K562 (cell line): Measurements from ENCODE around the gene ZNF668. TPM values are rescaled to one million over a fixed set of nuclear protein-coding genes. Genes with fewer than 3 reads are reported as not detected.

Experiments used
- CBFA2T2 ChIP-seq: fragments of 450-650 bp; conservative IDR thresholded peaks from 2 replicates; pipeline ENCODE4 v1.6.1; 2017; ENCODE audit warnings: mild to moderate bottlenecking
- HMBOX1 ChIP-seq: sonication (generic); IDR thresholded peaks from 2 replicates; pipeline ENCODE4 v1.6.1; 2016
- KDM1A ChIP-seq, 2 experiments: fragments of 450-650 bp; IDR thresholded peaks; 2 replicates each; pipeline ENCODE4 v1.6.1; 2016; ENCODE audit warnings: mild to moderate bottlenecking in 2 of 2
- MIER1 ChIP-seq: fragments of 450-650 bp; IDR thresholded peaks from 2 replicates; pipeline ENCODE4 v1.6.1; 2016; ENCODE audit warnings: antibody characterized with exemption, mild to moderate bottlenecking, low read depth
- NR2F6 ChIP-seq: fragments of 450-650 bp; formaldehyde crosslinking; IDR thresholded peaks from 2 replicates; pipeline ENCODE4 v1.4.0; 2020; ENCODE audit warnings: mild to moderate bottlenecking
- PTTG1 ChIP-seq: fragments of 450-650 bp; IDR thresholded peaks from 2 replicates; pipeline ENCODE4 v1.6.1; 2016; ENCODE audit warnings: low read depth, mild to moderate bottlenecking, missing genetic modification characterization, missing compliant biosample characterization
- SIN3B ChIP-seq: fragments of 450-650 bp; IDR thresholded peaks from 2 replicates; pipeline ENCODE4 v1.6.1; 2017; ENCODE audit warnings: low read depth, mild to moderate bottlenecking, moderate library complexity
- TRIM28 ChIP-seq: fragments of 450-650 bp; IDR thresholded peaks from 2 replicates; pipeline ENCODE4 v1.6.1; 2017
- ZBTB17 ChIP-seq: fragments of 450-650 bp; formaldehyde crosslinking; IDR thresholded peaks from 2 replicates; pipeline ENCODE4 v1.4.0; 2020; ENCODE audit warnings: mild to moderate bottlenecking
- ZFP36 ChIP-seq: fragments of 150-350 bp; IDR thresholded peaks from 2 replicates; pipeline ENCODE4 v1.6.1; 2018; ENCODE audit warnings: low read length, low read depth; ENCODE audit not compliant: partially characterized antibody
- ZNF143 ChIP-seq: sonication (generic); formaldehyde crosslinking; IDR thresholded peaks from 2 replicates; pipeline ENCODE4 v1.9.0; 2022; ENCODE audit warnings: mild to moderate bottlenecking, missing genetic modification reagents
- ZNF518B ChIP-seq: fragments of 250-450 bp; sonication (Bioruptor Pico); IDR thresholded peaks from 2 replicates; pipeline ENCODE4 v1.5.0; 2021; ENCODE audit warnings: mild to moderate bottlenecking, moderate library complexity
- polyA plus RNA-seq, 8 experiments: library from polyadenylated mRNA; depleted of rRNA in 4 of 8; stranded (reverse) in 5 of 8; unstranded in 3 of 8; fragments of >200 nt; fragmentation: Nextera tagmentation in 2 of 8; fragmentation: Illumina TruSeq in 1 of 8; extraction: Ambion mirVana in 2 of 8; extraction: Trizol in 1 of 8; gene quantifications; 2 replicates each; pipeline versions ENCODE4 v1.2.1 to v1.2.3, GENCODE V29; 2011 to 2014; ENCODE audit warnings: inconsistent platforms in 1 of 8, missing spikeins in 1 of 8
- total RNA-seq, 7 experiments: library from RNA; depleted of rRNA in 6 of 7; stranded (reverse); fragments of >200 nt in 6 of 7; fragmentation: Illumina TruSeq in 2 of 7; extraction: Trizol in 2 of 7; gene quantifications; 2 replicates each; pipeline versions ENCODE4 v1.2.1 to v1.2.3, GENCODE V29; 2011 to 2021; ENCODE audit warnings: low replicate concordance in 1 of 7
- TF ChIP-seq, protein P1 (sequence below): fragments of 250-450 bp; sonication (Bioruptor Pico); IDR thresholded peaks from 2 replicates; pipeline ENCODE4 v1.4.0; 2020
- TF ChIP-seq, protein P2 (sequence below): IDR thresholded peaks from 2 replicates; pipeline ENCODE4 v1.6.1; 2011; ENCODE audit warnings: borderline replicate concordance, low read depth, mild to moderate bottlenecking, moderate library complexity, low read length; ENCODE audit not compliant: insufficient read depth, poor library complexity, severe bottlenecking
- TF ChIP-seq, protein P3 (sequence below): sonication (generic); formaldehyde crosslinking; IDR thresholded peaks from 2 replicates; pipeline ENCODE4 v1.8.0; 2022; ENCODE audit warnings: missing genetic modification reagents, mild to moderate bottlenecking, borderline replicate concordance
- TF ChIP-seq, protein P4 (sequence below): IDR thresholded peaks from 2 replicates; pipeline ENCODE4 v1.6.1; 2011; ENCODE audit not compliant: insufficient read length; ENCODE audit errors: extremely low read depth

ZNF668 gene
- total and polyA plus RNA-seq, 9 of the 15 experiments (the other 6 are each of a cell fraction or from before 2014, with no cell fraction given): 0.04 to 15.3 (median 3.8) TPM; not detected in 1

GRCh38 chr16:31094424-31095120, 20.5 kb upstream of the ZNF668 start, which contains the start of gene VKORC1 (continued):
- TF ChIP-seq, protein P1, sequence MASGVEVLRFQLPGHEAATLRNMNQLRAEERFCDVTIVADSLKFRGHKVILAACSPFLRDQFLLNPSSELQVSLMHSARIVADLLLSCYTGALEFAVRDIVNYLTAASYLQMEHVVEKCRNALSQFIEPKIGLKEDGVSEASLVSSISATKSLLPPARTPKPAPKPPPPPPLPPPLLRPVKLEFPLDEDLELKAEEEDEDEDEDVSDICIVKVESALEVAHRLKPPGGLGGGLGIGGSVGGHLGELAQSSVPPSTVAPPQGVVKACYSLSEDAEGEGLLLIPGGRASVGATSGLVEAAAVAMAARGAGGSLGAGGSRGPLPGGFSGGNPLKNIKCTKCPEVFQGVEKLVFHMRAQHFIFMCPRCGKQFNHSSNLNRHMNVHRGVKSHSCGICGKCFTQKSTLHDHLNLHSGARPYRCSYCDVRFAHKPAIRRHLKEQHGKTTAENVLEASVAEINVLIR (CRISPR knock-in tag): no peak
- TF ChIP-seq ZNF518B (CRISPR knock-in tag) (no peak), ZNF143 (CRISPR knock-in tag) (peak; percentile 94), HMBOX1 (peak; percentile 99), KDM1A (IDR thresholded peaks at IDR 0.05) (no peak), SIN3B (peak; percentile 33; the same call in 1 of the 2 replicates), TRIM28 (peak; percentile 56; the same call in 1 of the 2 replicates), NR2F6 (CRISPR knock-in tag) (no peak), MIER1 (no peak), PTTG1 (tag) (no peak), ZFP36 (no peak), ZBTB17 (no peak), CBFA2T2 (no peak)
- TF ChIP-seq, protein P2, sequence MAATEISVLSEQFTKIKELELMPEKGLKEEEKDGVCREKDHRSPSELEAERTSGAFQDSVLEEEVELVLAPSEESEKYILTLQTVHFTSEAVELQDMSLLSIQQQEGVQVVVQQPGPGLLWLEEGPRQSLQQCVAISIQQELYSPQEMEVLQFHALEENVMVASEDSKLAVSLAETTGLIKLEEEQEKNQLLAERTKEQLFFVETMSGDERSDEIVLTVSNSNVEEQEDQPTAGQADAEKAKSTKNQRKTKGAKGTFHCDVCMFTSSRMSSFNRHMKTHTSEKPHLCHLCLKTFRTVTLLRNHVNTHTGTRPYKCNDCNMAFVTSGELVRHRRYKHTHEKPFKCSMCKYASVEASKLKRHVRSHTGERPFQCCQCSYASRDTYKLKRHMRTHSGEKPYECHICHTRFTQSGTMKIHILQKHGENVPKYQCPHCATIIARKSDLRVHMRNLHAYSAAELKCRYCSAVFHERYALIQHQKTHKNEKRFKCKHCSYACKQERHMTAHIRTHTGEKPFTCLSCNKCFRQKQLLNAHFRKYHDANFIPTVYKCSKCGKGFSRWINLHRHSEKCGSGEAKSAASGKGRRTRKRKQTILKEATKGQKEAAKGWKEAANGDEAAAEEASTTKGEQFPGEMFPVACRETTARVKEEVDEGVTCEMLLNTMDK: no peak
- TF ChIP-seq, protein P3, sequence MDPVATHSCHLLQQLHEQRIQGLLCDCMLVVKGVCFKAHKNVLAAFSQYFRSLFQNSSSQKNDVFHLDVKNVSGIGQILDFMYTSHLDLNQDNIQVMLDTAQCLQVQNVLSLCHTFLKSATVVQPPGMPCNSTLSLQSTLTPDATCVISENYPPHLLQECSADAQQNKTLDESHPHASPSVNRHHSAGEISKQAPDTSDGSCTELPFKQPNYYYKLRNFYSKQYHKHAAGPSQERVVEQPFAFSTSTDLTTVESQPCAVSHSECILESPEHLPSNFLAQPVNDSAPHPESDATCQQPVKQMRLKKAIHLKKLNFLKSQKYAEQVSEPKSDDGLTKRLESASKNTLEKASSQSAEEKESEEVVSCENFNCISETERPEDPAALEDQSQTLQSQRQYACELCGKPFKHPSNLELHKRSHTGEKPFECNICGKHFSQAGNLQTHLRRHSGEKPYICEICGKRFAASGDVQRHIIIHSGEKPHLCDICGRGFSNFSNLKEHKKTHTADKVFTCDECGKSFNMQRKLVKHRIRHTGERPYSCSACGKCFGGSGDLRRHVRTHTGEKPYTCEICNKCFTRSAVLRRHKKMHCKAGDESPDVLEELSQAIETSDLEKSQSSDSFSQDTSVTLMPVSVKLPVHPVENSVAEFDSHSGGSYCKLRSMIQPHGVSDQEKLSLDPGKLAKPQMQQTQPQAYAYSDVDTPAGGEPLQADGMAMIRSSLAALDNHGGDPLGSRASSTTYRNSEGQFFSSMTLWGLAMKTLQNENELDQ: no peak
- TF ChIP-seq, protein P4, sequence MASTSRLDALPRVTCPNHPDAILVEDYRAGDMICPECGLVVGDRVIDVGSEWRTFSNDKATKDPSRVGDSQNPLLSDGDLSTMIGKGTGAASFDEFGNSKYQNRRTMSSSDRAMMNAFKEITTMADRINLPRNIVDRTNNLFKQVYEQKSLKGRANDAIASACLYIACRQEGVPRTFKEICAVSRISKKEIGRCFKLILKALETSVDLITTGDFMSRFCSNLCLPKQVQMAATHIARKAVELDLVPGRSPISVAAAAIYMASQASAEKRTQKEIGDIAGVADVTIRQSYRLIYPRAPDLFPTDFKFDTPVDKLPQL: no peak
